HEK293T (cell line): ENCODE results near the gene TNNC2.
"Not testable (repeated sequence)": the region's sequence is repeated elsewhere in the genome, so short reads cannot be mapped to it uniquely, and the experiment has no call there.

Experiments used
- CTCF ChIA-PET: fragments of 350-600 bp; formaldehyde crosslinking; extraction: SDS; loops from one replicate; lab custom pipeline; 2021; ENCODE audit warnings: antibody characterized with exemption, inconsistent platforms; lab: Yijun Ruan, JAX
- POLR2A ChIA-PET: fragments of 350-600 bp; formaldehyde crosslinking; extraction: SDS; loops from one replicate; lab custom pipeline; 2020; ENCODE audit warnings: antibody characterized with exemption, inconsistent platforms; lab: Yijun Ruan, JAX
- DNase-seq: peaks from one replicate; pipeline ENCODE4 v3.0.0; 2012; ENCODE audit warnings: mixed read lengths; ENCODE audit errors: extremely low spot score
- ARNT ChIP-seq: fragments of 450-650 bp; IDR thresholded peaks from 2 replicates; pipeline ENCODE4 v1.6.1; 2017; ENCODE audit warnings: mild to moderate bottlenecking
- BHLHE40 ChIP-seq: fragments of 450-650 bp; IDR thresholded peaks from 2 replicates; pipeline ENCODE4 v1.6.1; 2016; ENCODE audit warnings: mild to moderate bottlenecking, moderate library complexity, borderline replicate concordance
- CTBP1 ChIP-seq: fragments of 450-650 bp; IDR thresholded peaks from 2 replicates; pipeline ENCODE4 v1.6.1; 2016; ENCODE audit warnings: borderline replicate concordance
- ELF4 ChIP-seq: fragments of 450-650 bp; IDR thresholded peaks from 2 replicates; pipeline ENCODE4 v1.6.1; 2017; ENCODE audit warnings: antibody characterized with exemption
- FOXA1 ChIP-seq: fragments of 450-650 bp; IDR thresholded peaks from 2 replicates; pipeline ENCODE4 v1.6.1; 2016; ENCODE audit warnings: mild to moderate bottlenecking
- FOXK2 ChIP-seq: fragments of 450-650 bp; IDR thresholded peaks from 2 replicates; pipeline ENCODE4 v1.6.1; 2016; ENCODE audit warnings: mild to moderate bottlenecking
- FOXM1 ChIP-seq: fragments of 450-650 bp; IDR thresholded peaks from 2 replicates; pipeline ENCODE4 v1.6.1; 2017; ENCODE audit warnings: mild to moderate bottlenecking, borderline replicate concordance
- HDGF ChIP-seq: fragments of 450-650 bp; IDR thresholded peaks from 2 replicates; pipeline ENCODE4 v1.6.1; 2017; ENCODE audit warnings: antibody characterized with exemption, borderline replicate concordance
- L3MBTL2 ChIP-seq: fragments of 450-650 bp; conservative IDR thresholded peaks from 2 replicates; pipeline ENCODE4 v1.6.1; 2016; ENCODE audit warnings: mild to moderate bottlenecking
- LEF1 ChIP-seq: fragments of 450-650 bp; IDR thresholded peaks from 2 replicates; pipeline ENCODE4 v1.6.1; 2017; ENCODE audit warnings: mild to moderate bottlenecking, borderline replicate concordance
- NFRKB ChIP-seq: fragments of 450-650 bp; IDR thresholded peaks from 2 replicates; pipeline ENCODE4 v1.6.1; 2016; ENCODE audit warnings: mild to moderate bottlenecking, moderate library complexity
- PKNOX1 ChIP-seq: fragments of 450-650 bp; IDR thresholded peaks from 2 replicates; pipeline ENCODE4 v1.6.1; 2016
- SP1 ChIP-seq: fragments of 450-650 bp; IDR thresholded peaks from 2 replicates; pipeline ENCODE4 v1.6.1; 2017
- SUZ12 ChIP-seq: fragments of 450-650 bp; IDR thresholded peaks from 2 replicates; pipeline ENCODE4 v1.6.1; 2016; ENCODE audit warnings: mild to moderate bottlenecking
- TARDBP ChIP-seq: fragments of 450-650 bp; IDR thresholded peaks from 2 replicates; pipeline ENCODE4 v1.6.1; 2016
- ZNF384 ChIP-seq: fragments of 450-650 bp; IDR thresholded peaks from 2 replicates; pipeline ENCODE4 v1.6.1; 2016

TNNC2 gene

GRCh38 chr20:45827030-45827652 lies at the start of gene TNNC2:
TSS of gene TNNC2 (minus strand) at chr20:45827312. CDS start at chr20:45827248, 64 bp downstream.
- TF ChIP-seq ARNT = no peak
- TF ChIP-seq FOXK2 = no peak
- no peak for TF ChIP-seq PKNOX1
- no peak for TF ChIP-seq ZNF384
- no peak for TF ChIP-seq L3MBTL2
- TF ChIP-seq BHLHE40 = no peak
- no peak for TF ChIP-seq HDGF
- no peak for TF ChIP-seq SP1
- DNase-seq = no peak
- ChIA-PET CTCF (no interaction called here), POLR2A (interaction anchor here (1.2 kb wide), 1 partner anchor 9 kb away, joined by 3 read pairs; no protein-coding TSS in a partner anchor)

GRCh38 chr20:45874576-45874975 lies 47.5 kb upstream of the TNNC2 start:
- POLR2A ChIA-PET = no interaction called here
- no peak for DNase-seq
- no peak for TF ChIP-seq SUZ12
- TF ChIP-seq HDGF = no peak
- no peak for TF ChIP-seq FOXK2
- no peak for TF ChIP-seq L3MBTL2
- TF ChIP-seq FOXA1 = no peak
- no peak for TF ChIP-seq ZNF384
- no peak for TF ChIP-seq FOXM1
- no peak for TF ChIP-seq NFRKB
- no peak for TF ChIP-seq CTBP1
- no peak for TF ChIP-seq PKNOX1
- no peak for TF ChIP-seq TARDBP
- CTCF ChIA-PET = no interaction called here

GRCh38 chr20:45874104-45874481 lies 47.0 kb upstream of the TNNC2 start:
- DNase-seq, CTCF ChIA-PET, POLR2A ChIA-PET: not testable (repeated sequence)

- CTCF ChIA-PET = no interaction called here
- TF ChIP-seq TARDBP (no peak), SUZ12 (no peak), FOXK2 (no peak), HDGF (no peak), FOXM1 (no peak), SP1 (no peak), PKNOX1 (no peak), L3MBTL2 (no peak), FOXA1 (no peak), CTBP1 (no peak), ELF4 (no peak), BHLHE40 (no peak)
- POLR2A ChIA-PET = interaction anchor here (1.8 kb wide), 1 partner anchor 8 kb away, joined by 7 read pairs; the partner anchor contains the start of gene ZSWIM1
- no peak for DNase-seq
Observed at GRCh38 chr20:45873409-45874103, 46.4 kb upstream of the TNNC2 start.

- ChIA-PET CTCF (no interaction called here), POLR2A (interaction anchor here (1.0 to 1.8 kb wide), 2 partner anchors 8 to 16 kb away, joined by 3 to 7 read pairs; partner anchors contain the start of gene ZSWIM1)
- DNase-seq = no peak
- TF ChIP-seq LEF1 = no peak
- TF ChIP-seq TARDBP = no peak
- no peak for TF ChIP-seq FOXM1
- TF ChIP-seq ARNT = no peak
- no peak for TF ChIP-seq ELF4
Observed at GRCh38 chr20:45872626-45873025, 45.5 kb upstream of the TNNC2 start.

- TF ChIP-seq SUZ12 (no peak), NFRKB (no peak), PKNOX1 (no peak), L3MBTL2 (no peak), SP1 (no peak), FOXK2 (no peak)
- no peak for DNase-seq
- CTCF ChIA-PET = interaction anchor here (1.1 kb wide), 1 partner anchor 69 kb away, joined by 3 read pairs; no protein-coding TSS in a partner anchor
- POLR2A ChIA-PET = interaction anchor here (1.2 kb wide), 1 partner anchor 14 kb away, joined by 8 read pairs; the partner anchor contains the start of gene ZSWIM1
Observed at GRCh38 chr20:45867819-45868176, 40.7 kb upstream of the TNNC2 start.
